HG03175 (cell line): Measurements from ENCODE around the gene CISTR.
"Not testable (repeated sequence)": the region's sequence is repeated elsewhere in the genome, so short reads cannot be mapped to it uniquely, and the experiment has no call there.

ENCODE experiments used
- ATAC-seq: cut with Tn5 transposase; IDR thresholded peaks from one replicate; pipeline ENCODE4 v1.9.1; 2021; ENCODE audit warnings: mild to moderate bottlenecking, moderate library complexity; ENCODE audit not compliant: unreplicated experiment

Gene CISTR

DNA sequence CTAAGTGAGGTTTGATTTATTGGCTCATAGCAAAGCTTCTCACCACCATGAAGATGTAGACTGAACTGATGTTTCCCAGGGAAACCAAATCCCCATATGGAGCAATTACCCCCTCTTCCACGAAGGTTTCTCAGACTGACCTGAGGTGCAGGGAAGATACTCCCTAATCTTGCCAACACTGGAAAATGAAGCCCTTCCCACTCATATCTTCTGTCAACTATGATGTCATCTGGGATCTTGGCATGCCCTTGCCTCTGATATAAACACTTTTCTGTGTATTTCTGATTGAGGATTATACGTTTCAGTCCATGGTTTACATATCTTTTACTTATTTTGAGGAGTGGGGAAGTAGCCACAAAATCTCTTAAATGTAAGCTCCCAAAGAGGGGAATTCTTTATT, 14.1 kb upstream of the CISTR start:
- ATAC-seq = no peak

GRCh38 chr12:53764615-53765014, 12.8 kb upstream of the CISTR start:
- no peak for ATAC-seq

DNA sequence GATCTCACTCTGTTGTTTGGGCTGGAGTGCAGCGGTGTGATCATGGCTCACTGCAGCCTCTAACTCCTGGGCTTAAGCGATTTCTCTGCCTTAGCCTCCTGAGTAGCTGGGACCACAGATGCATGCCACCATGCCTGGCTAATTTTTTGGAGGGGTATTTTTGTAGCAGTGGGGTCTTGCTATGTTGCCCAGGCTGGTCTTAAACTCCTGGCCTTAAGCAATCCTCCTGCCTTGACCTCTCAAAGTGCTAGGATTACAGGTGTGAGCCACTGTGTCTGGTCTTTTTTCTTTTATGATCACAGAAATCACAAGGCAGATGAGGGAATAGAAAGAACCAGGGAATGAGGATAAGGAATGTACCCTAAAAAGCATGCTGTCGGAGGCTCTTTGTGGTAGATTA, 11.0 kb upstream of the CISTR start:
- not testable (repeated sequence) for ATAC-seq

- ATAC-seq = no peak
These were observed 9.5 kb upstream of the CISTR start for GRCh38 chr12:53761306-53761705.

GRCh38 chr12:53759261-53759660, 7.5 kb upstream of the CISTR start:
- ATAC-seq = no peak

DNA sequence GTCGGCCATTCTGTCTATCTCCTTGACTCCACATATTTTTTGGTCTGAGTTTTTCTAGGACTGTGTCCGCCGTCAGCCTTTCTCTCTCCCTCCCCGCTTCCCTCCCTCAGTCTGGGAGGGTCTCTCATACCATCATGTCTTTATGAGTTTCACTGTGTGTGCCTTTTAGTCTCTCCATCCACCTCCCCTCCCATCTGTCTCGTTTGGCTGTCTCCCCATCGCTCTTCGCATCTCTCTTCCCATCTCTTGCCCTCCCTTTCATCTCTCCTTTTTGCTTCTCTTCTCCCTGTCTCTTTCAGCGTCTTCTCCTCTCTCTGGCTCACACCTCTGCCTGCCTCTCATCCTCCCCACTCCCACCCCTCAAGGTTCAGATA, 6.9 kb upstream of the CISTR start:
- ATAC-seq = no peak

DNA sequence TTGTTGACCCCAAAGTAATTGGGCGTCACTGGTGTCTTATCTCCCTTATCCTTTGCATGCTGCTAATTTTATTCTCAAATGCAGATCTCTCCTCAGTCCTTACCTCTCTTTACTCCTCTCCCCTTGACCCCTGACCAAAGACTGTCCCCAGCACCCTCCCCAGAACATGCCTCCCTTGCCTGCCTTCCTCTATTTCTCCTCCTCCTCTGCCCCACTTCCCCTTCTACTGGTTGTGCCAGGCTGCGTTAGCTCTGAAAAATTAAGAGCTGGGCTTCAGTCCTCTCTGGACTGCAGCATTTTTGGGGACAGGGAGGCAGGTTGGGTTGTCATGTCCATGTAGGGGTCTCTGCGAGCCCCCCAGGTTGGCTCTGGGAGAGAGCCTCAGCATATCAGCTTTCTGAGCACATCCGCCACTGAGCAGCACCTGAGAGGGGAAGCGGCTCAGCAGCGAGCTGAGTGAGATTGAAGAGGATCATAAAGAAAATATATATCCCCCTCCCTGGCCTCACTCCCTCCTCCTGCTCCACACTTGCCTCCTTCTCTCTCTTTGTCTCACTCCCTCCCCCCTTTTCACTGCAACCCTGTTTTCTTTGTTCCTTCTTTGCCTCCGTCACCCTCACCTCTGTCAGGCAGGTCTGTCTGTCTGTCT, 6.4 kb upstream of the CISTR start:
- ATAC-seq = no peak

- peak; percentile 78 for ATAC-seq
These were observed 5.5 kb upstream of the CISTR start for GRCh38 chr12:53757101-53757770.

- ATAC-seq = no peak
These were observed 4.7 kb upstream of the CISTR start for GRCh38 chr12:53756300-53757100.

GRCh38 chr12:53755893-53756292, 4.1 kb upstream of the CISTR start:
- ATAC-seq = no peak

DNA sequence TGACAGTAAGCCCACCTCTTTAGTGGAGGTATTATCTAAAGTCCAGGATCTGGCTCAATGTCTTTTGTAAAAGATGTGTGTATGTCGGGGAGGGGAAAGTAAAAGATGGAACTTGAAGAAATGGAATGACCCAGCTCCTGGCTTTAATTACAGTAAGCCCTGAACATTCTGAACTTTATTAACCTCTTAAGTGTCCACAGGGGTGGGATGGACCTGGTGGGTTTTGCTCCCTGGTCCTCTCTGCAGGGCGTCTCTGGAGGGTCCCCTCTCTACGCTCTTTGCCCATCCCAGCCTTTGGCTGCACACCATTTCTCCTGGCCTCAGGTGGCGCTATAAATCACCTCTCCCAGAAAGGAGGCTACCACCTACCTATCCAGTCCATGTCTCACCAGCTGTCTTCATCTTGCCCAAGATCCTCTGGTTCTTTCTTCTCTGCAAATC, 3.7 kb upstream of the CISTR start:
- ATAC-seq = no peak

- no peak for ATAC-seq
These were observed 3.0 kb upstream of the CISTR start for GRCh38 chr12:53754633-53755264.

DNA sequence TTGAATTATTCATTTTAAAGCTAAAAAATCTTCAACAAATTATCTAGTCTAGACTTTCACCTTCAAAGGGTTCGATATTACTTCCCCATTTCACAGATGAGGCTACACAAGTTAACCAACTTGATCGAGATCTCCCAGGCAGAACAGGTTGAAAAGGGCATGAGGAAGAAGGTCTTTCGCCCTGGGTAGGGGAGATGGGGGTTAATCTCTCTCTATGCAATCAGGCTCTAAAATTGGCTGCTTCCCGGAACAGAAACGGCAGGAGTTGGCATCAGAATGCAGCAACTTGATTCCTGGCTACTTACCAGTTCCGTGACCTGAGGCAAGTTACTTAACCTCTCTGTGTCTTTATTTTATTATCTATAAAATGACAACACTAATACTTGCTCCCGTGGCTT, 2.4 kb upstream of the CISTR start:
- ATAC-seq = no peak

DNA sequence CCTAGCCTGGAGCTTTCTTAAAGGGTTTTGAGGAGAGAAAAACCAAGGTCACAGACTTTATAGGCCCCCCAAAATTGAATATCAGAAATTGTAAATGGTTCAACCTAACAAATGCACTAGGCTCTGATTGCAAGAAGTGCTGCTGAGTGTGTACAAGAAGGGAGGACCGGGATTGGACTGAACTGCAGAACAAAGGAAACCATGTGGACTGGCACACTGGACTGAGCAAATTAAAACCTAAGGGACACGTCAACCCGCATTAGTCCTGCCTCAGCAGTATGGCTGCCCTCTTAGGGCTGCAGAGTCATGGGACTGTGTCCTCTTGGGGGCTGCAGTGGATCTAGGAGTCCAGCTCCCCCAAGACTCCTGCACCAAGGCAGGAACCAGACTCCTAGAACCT, 842 bp upstream of the CISTR start:
- ATAC-seq = no peak

- ATAC-seq = no peak
These were observed 418 bp upstream of the CISTR start for GRCh38 chr12:53752192-53752601.

GRCh38 chr12:53750812-53751335, 905 bp downstream of the CISTR start:
- peak; percentile 47 for ATAC-seq

DNA sequence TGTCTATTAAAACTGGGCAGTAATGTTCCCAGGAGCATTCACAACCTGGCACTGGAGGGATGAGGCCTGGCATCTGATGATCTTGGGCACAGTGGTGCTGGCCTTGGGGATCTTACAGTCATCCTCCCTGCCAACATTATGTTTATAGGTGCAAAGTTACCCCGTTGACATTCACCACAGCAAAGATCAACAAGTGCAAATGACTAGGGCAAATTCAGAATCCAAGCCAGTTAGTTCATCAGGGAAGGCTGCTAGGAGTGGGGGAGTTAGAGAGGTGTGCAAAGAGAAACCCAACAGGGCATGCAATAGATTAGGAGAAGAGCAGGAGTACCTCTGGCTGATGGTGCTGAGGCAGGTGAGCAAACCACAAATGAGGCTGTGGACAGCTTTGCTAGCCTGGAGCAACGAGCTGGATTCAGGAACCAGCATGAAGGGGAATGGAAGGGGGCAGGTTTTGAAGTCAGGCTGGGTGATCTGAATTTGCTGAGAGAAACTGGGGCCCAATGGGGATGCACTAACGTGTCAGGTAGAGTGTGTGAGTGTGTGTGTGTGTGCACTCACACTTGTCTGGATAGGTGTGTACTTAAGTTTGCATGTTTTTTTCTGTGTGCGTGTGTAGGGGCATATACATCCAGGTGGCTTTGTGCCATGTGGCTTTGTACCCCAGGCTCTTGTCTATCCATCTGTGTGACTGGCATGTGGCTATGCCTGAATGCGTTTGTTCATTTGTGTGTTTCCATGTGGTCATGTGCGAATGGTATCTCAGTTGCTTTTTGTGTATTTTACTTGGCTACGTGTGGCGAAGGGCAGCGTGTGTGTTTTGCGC, 1.6 kb downstream of the CISTR start:
- ATAC-seq = no peak

DNA sequence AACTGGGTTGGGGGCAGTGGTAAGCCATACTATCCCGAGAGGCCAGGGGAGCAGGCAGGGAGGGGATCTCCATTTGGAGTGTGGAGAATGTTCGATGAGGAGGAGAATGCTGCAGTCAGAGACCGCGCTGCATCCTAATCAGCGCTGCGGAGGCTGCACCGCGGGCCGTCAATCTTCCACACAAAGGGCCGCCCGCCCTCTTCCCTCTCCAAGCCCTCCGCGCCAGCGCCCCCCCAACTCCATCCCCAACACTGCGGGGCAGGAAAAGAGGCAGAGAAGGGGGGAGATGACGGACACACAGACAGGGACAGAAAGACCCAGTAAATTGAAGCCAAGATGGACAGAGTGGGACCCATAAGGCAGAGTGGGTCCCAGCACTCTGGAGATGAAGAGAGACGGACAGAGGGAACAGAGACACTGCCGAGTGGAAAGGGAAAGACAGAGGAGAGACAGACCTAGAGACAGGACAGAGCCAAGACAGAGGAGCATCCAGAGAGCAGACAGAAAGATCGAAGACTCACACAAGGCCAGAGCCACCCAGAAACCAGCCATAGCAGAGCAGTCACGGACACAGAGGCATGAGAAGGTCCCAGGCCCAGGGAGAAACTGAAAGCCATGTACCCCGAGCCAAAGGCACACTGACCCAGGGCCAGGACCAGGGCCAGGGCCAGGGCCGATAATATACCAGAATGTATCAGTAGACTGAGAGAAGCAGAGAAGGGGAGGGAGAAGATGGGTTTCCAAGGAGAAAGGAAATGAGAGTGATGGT, 3.5 kb downstream of the CISTR start:
- ATAC-seq = no peak

DNA sequence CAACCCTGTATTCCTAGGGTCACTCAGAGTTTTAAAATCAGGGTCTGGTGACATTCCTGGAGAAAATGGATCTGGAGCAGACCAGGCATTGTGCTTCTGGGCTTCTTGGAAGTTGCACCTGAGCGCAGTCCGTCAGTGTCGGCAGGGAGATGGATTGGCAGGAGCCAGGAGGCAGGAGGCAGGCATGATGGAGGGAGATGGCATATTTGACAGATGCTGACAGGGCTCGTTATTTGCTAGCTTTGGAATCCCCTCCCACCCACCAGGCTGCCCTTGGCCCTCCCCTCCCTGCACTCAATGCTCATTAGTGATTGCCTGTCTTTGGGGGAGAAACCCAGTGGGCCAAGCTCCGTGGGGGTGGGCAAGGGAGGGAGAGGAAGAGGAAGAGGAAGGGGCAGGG, 4.7 kb downstream of the CISTR start:
- no peak for ATAC-seq
